Muscle layer of colon (tissue), 2 donors: Measurements from ENCODE around the gene CWF19L2.
"Not testable (repeated sequence)": the region's sequence is repeated elsewhere in the genome, so short reads cannot be mapped to it uniquely, and the experiment has no call there.

Experiments used
- H3K27ac ChIP-seq: one replicate; pipeline ENCODE4 v1.7.0; 2013; ENCODE audit warnings: low read depth, mild to moderate bottlenecking, low read length, moderate library complexity
- H3K27me3 ChIP-seq, 2 donors: one replicate each; pipeline ENCODE4 v1.7.0; 2013; ENCODE audit warnings: low read length in 2 of 2, mild to moderate bottlenecking in 2 of 2; ENCODE audit not compliant: insufficient read depth in 2 of 2, control insufficient read depth in 1 of 2
- H3K36me3 ChIP-seq: one replicate; pipeline ENCODE4 v1.7.0; 2013; ENCODE audit warnings: mild to moderate bottlenecking, low read length; ENCODE audit not compliant: insufficient read depth
- H3K4me1 ChIP-seq: one replicate; pipeline ENCODE4 v1.7.0; 2013; ENCODE audit warnings: mild to moderate bottlenecking, low read length; ENCODE audit not compliant: insufficient read depth
- H3K4me3 ChIP-seq, 2 donors: one replicate each; pipeline ENCODE4 v1.7.0; 2013; ENCODE audit warnings: low read length in 2 of 2, low read depth in 1 of 2, mild to moderate bottlenecking in 1 of 2, moderate library complexity in 1 of 2
- H3K9ac ChIP-seq: one replicate; pipeline ENCODE4 v1.7.0; 2013; ENCODE audit warnings: low read length
- H3K9me3 ChIP-seq: one replicate; pipeline ENCODE4 v1.7.0; 2013; ENCODE audit warnings: mild to moderate bottlenecking, low read length
- donor health status: abdominal sarcoma.
- donor health status: Adenocarcinoma of cecum.

The CWF19L2 gene

DNA sequence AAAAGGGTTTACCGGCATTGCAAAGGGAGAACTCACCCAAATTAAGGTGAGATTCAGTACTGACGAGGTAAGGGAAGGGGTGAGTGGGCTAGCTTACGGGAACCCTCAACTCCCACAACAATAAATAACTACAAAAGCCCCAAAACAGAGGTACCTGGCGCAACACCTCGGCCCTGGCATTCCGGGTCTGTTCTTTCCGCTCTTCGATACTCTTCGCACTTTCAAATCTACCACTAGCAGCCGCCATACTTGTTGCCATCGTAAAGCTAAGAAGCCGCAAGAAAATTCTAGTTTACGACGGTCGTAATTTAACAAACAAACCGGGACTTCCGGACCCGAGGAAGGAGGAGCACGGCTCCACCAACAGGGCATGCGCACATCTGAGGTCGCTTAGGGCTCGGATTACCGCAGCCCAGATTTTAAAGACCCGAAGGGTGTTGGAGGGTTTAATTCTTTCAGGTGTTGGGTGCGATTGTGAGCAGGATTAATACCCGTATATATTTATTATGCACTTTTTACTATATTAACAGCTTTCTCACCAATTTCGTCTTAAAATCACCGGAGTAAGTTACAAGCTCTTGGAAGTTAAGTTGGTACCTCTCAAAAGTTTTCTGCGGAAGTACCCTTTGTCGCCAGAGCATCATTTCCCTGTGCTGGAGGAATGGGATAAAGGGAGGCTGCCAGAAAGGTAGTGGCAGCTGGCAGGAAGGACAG, at the start of gene CWF19L2:
TSS of gene CWF19L2 (minus strand) at position 268 of the 714 bp plus-strand sequence. CDS start at position 259, 9 bp downstream.
- peak within 1 kb of the TSS; percentile 80 to 99 for H3K4me3 ChIP-seq
- H3K4me1 ChIP-seq = peaks cover 9% of the 10 kb centered on the region
- H3K36me3 ChIP-seq = peaks cover 13% of the 10 kb centered on the region
- H3K27ac ChIP-seq = peak within 1 kb of the TSS; percentile 70
- no peaks in the 10 kb centered on the region for H3K27me3 ChIP-seq
- H3K9ac ChIP-seq = peak within 1 kb of the TSS; percentile 95
- H3K9me3 ChIP-seq = no peaks in the 10 kb centered on the region

DNA sequence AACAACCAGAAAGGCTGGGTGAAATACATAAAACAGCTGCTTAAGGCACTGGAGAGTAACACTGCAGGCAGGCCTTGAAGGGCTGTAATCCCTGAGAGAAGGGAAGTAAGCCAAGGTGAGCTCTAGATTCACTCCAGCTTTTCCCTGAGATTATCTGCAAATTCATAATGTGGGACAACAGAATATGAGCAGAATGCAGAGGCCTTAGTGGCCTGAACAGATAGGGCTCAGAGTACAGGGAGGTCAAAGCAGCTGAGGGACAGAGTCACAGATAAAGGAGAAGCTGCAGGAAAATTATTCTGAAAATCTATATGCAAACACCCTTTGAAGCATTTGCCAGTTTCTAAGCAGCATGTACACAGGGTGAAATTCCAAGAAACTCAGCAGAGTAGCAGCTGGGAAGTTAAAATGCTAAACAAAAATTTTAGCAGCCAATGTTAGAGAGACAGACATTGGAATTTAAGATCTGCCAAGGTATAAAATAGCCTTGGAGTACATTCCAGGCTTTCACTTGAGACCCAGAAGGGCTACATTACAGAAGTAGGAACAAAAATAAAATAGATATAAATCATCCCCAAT, 48.1 kb upstream of the CWF19L2 start:
- no peaks in the 10 kb centered on the region for H3K27me3 ChIP-seq
- peaks cover 20% of the 10 kb centered on the region for H3K4me1 ChIP-seq
- peak overlapping the region; percentile 26 for H3K27ac ChIP-seq
- no peak overlapping the region for H3K4me3 ChIP-seq
- H3K9me3 ChIP-seq = no peaks in the 10 kb centered on the region
- H3K9ac ChIP-seq = no peak overlapping the region
- H3K36me3 ChIP-seq = peaks cover 24% of the 10 kb centered on the region

DNA sequence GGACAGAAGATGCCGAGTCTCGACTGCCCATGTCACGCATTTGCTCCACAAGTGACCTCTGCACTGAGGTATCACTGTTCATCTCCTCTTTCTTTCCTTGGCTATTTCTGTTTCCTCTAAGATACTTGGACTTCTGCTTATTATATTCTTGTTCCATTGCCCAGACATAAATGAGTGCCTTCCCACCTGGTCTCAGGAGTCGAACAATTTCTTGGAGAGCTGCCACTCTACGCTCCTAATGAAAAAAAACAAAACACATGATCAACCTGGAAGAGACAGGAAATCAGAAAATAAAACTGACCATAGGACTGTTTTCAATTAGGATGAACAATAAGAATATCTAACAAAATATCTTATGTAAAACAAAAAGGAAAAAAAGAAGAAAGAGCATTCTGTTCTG, 47.4 kb upstream of the CWF19L2 start:
- Histone ChIP-seq H3K4me3 (no peak overlapping the region), H3K4me1 (peaks cover 20% of the 10 kb centered on the region), H3K36me3 (peaks cover 24% of the 10 kb centered on the region), H3K9me3 (no peaks in the 10 kb centered on the region), H3K9ac (no peak overlapping the region), H3K27me3 (no peaks in the 10 kb centered on the region), H3K27ac (peak overlapping the region; percentile 26)

DNA sequence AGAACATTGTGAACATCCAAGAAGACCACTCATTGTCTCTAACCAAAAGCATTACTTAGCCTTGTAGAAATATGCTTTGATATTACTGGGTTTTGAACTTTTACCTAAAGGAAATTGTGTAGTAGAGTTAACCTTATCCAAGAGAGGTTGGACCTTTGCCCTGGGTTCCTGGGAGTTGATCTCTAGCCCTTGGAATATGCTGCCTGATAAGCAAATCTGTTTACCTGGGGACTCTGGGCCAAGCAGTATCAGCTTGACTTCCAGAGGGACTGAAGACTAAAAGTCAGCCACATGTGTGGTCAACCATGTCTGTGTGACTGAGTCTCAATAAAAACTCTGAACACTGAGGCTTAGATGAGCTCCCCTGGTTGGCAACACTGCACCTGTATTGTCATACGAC, 44.1 kb upstream of the CWF19L2 start:
- Histone ChIP-seq H3K4me1 (peaks cover 20% of the 10 kb centered on the region), H3K4me3 (no peak overlapping the region), H3K27me3 (no peaks in the 10 kb centered on the region), H3K9me3 (no peaks in the 10 kb centered on the region), H3K36me3 (peaks cover 24% of the 10 kb centered on the region), H3K9ac (no peak overlapping the region), H3K27ac (no peak overlapping the region)

DNA sequence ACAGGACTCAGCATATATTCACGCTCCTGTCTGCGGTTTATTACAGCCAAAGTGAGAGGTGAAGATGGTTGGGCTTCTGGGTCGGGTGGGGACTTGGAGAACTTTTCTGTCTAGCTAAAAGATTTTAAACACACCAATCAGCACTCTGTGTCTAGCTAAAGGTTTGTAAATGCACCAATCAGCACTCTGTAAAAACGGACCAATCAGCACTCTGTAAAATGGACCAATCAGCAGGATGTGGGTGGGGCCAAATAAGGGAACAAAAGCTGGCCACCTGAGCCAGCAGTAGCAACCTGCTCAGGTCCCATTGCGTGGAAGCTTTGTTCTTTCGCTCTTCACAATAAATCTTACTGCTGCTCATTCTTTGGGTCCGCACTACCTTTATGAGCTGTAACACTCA, 39.7 kb upstream of the CWF19L2 start:
- H3K27ac ChIP-seq, H3K9me3 ChIP-seq, H3K36me3 ChIP-seq, H3K27me3 ChIP-seq, H3K4me1 ChIP-seq, H3K9ac ChIP-seq, H3K4me3 ChIP-seq: not testable (repeated sequence)

DNA sequence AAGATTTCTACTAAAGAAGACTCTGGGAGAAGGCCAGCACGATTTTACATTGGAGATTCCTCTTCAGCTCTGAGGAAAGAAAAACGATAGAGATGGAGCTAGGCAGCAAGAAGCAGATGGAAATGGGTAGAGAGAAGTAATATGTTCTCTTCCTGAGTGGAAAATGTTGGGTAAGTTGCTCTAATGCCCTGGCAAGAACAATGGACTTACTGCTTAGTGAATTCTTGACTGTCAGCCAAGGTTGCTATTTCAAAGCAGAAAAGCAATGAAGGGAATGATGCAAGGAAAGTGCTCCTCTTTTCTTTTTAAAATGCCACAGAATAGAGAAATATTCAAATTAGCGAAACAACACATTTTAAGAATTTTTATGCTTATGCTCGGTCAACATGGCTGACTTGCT, 38.4 kb upstream of the CWF19L2 start:
- no peaks in the 10 kb centered on the region for H3K9me3 ChIP-seq
- H3K9ac ChIP-seq = no peak overlapping the region
- H3K27ac ChIP-seq = no peak overlapping the region
- no peaks in the 10 kb centered on the region for H3K36me3 ChIP-seq
- no peaks in the 10 kb centered on the region for H3K4me1 ChIP-seq
- H3K4me3 ChIP-seq = no peak overlapping the region
- H3K27me3 ChIP-seq = no peaks in the 10 kb centered on the region

DNA sequence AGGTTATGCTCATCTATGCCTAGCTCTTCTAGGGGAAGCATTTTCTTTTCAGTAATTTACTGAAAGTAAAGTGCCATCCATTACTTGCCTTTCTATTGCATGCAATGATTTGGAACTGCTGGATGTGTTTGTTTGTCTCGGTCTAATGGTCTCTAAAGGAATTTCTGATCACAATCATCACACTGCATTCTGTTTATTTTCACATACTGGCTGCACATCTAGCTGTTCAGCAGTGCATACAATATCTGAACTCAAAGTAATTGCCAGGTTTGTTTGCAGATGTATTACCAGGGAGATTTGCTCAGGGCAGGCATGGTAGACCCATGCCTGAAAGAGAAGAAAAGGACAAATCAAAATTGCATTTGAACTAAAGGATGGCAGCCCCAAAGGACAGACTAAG, 36.4 kb upstream of the CWF19L2 start:
- H3K27me3 ChIP-seq = no peaks in the 10 kb centered on the region
- H3K4me1 ChIP-seq = no peaks in the 10 kb centered on the region
- H3K36me3 ChIP-seq = no peaks in the 10 kb centered on the region
- no peak overlapping the region for H3K9ac ChIP-seq
- H3K27ac ChIP-seq = no peak overlapping the region
- H3K4me3 ChIP-seq = no peak overlapping the region
- H3K9me3 ChIP-seq = no peaks in the 10 kb centered on the region

DNA sequence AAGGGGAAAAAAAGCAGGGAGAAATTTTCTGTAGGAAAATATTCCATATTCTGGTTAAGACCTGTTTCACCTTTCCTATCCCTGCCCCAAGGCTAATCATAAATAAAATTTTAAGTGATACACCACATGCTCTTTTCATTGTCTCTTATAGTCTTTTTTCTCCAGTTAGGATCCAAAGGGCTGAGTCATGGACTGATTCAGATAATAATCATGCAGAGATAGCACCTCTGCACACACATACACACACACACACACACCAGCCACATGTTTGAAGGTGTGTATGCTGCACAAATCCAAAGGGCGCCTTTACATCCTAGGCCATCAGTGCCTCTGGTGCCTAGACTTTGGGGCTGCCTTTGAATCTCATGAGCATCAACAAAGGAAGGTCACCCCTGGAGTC, 35.5 kb upstream of the CWF19L2 start:
- H3K9ac ChIP-seq = no peak overlapping the region
- H3K27ac ChIP-seq = no peak overlapping the region
- no peak overlapping the region for H3K4me3 ChIP-seq
- H3K27me3 ChIP-seq = no peaks in the 10 kb centered on the region
- no peaks in the 10 kb centered on the region for H3K36me3 ChIP-seq
- H3K9me3 ChIP-seq = no peaks in the 10 kb centered on the region
- no peaks in the 10 kb centered on the region for H3K4me1 ChIP-seq

DNA sequence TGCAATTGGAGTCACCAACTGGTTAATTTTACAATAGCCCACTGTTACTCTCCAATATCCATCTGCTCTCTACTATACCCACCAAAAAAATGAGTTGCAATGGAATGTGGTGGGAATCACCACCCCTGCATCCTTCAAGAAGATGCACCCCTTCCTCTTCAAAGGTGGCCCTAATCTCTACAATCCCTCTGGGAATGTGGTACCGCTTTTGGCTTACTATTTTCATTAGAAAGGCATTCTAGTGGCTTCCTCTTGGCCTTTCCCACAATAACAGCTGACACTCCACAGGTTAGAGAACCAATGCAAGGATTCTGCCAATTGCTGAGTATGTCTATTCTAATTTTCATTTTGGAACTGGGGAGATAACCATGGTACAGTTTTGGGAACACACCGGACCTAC, 33.2 kb upstream of the CWF19L2 start:
- H3K4me1 ChIP-seq = no peaks in the 10 kb centered on the region
- no peaks in the 10 kb centered on the region for H3K9me3 ChIP-seq
- no peak overlapping the region for H3K9ac ChIP-seq
- no peaks in the 10 kb centered on the region for H3K36me3 ChIP-seq
- no peak overlapping the region for H3K27ac ChIP-seq
- H3K4me3 ChIP-seq = no peak overlapping the region
- H3K27me3 ChIP-seq = no peaks in the 10 kb centered on the region

DNA sequence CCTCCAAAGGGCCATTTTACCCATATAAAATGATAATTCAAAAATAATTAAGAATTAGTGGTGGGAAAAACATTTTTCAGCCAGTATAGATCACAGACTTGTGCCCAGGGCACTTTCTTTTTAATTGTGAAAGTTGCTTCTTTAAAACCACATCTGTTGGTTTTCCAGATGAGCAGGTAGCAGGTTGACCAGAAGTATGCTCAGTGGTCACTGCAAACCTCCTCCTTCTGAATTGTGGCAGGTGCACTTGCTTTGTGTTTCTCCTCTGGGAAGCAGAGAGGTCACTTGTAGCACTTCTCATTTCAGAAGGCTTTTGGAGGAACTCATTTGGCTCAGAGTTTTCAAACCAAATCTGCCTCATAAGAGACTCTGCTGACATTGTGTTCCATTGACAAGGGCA, 24.6 kb upstream of the CWF19L2 start:
- Histone ChIP-seq H3K27me3 (no peaks in the 10 kb centered on the region), H3K9me3 (no peaks in the 10 kb centered on the region), H3K4me3 (no peak overlapping the region), H3K4me1 (no peaks in the 10 kb centered on the region), H3K9ac (no peak overlapping the region), H3K36me3 (no peaks in the 10 kb centered on the region), H3K27ac (no peak overlapping the region)

DNA sequence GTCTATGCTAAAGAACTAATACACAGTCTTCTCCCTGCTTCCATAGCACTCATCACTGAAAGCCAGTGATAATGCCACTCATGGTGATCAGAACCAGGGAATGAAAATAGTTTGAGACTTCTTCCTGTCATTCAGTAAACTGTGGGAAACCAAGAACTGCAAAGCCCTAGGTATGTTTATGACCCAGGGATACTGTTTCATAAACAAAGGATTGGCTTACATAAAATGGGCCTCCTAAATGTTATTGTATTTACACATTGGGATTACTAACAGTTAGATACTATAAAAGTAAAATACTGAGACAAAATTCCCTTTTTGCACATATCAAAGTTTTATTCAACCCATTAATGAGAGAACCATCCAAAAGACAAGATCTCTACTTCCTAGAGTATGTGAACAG, 21.3 kb upstream of the CWF19L2 start:
- Histone ChIP-seq H3K27ac (no peak overlapping the region), H3K4me3 (no peak overlapping the region), H3K9me3 (no peaks in the 10 kb centered on the region), H3K9ac (no peak overlapping the region), H3K4me1 (no peaks in the 10 kb centered on the region), H3K36me3 (no peaks in the 10 kb centered on the region), H3K27me3 (no peaks in the 10 kb centered on the region)

DNA sequence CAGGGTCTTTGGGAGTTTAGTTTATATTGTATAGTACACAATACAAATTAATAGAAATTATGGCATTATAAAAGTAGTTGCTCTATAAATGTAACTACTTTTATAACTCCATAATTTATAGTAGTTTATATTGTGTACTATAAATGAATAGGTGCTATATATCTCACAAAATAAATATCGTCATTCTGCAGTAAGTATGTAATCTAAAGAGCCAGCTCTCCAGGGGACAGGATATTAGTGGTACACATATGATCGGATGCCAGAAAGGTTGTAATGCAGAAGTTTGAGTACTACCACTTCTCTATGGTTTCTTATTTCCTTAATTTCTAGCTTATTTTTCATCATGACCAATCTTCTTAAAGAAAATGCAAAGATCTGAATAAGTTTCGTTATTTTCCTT, 20.2 kb upstream of the CWF19L2 start:
- Histone ChIP-seq H3K27me3 (no peaks in the 10 kb centered on the region), H3K4me1 (no peaks in the 10 kb centered on the region), H3K4me3 (no peak overlapping the region), H3K9ac (no peak overlapping the region), H3K27ac (no peak overlapping the region), H3K36me3 (no peaks in the 10 kb centered on the region), H3K9me3 (no peaks in the 10 kb centered on the region)
